NCI-H524 treated with DMSO at 0.1 percent for 48 hours (cell line): ENCODE measurements around the gene ESPL1.
"Not testable (repeated sequence)": the region's sequence is repeated elsewhere in the genome, so short reads cannot be mapped to it uniquely, and the experiment has no call there.

Source experiments
- DNase-seq: peaks from one replicate; lab custom pipeline; 2025; lab: John Stamatoyannopoulos, UW

ESPL1 gene

DNA sequence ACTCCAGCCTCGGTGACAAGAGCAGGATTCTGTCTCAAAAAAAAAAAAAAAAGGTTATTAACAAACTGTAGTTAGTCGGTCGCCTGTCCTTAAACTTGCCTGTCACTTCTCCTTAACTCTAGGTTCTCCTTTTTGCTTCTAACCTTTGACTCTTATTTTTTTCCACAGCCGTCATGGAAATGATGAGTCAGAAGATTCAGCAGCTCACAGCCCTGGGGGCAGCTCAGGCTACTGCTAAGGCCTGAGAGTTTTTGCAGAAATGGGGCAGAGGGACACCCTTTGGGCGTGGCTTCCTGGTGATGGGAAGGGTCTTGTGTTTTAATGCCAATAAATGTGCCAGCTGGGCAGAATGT lies 31.0 kb downstream of the ESPL1 start:
- no peak for DNase-seq

DNA sequence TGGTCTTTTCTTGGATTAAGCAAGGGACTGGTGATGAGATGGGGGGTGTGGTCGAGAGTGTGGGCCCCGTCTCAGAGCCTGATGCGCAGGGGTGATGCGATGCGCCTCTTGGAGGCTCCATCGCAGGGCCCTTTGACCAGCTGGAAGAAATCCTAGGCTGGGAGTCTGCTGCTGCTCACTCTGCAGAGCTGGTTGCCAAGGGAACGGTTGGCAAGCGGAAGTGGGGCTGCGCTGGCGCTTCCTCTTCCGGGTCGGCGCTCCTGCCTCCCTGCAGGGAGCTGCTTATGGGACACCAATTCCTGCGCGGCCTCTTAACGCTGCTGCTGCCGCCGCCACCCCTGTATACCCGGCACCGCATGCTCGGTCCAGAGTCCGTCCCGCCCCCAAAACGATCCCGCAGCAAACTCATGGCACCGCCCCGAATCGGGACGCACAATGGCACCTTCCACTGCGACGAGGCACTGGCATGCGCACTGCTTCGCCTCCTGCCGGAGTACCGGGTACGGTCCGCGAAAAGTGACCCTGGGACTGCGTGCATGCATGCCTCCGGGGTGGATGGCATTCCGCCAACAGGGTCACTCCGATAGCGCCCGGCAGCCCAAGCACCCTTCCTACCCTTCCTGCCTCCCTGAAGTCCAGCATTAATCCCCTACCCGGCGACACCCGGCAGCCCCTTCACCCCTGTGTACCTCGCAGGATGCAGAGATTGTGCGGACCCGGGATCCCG lies 31.5 kb downstream of the ESPL1 start, which contains the start of gene MYG1:
MYG1 (plus strand) TSS at position 242 of the 727 bp plus-strand sequence; CDS start at position 285, 43 bp downstream.
- DNase-seq: peak; percentile 29

DNA sequence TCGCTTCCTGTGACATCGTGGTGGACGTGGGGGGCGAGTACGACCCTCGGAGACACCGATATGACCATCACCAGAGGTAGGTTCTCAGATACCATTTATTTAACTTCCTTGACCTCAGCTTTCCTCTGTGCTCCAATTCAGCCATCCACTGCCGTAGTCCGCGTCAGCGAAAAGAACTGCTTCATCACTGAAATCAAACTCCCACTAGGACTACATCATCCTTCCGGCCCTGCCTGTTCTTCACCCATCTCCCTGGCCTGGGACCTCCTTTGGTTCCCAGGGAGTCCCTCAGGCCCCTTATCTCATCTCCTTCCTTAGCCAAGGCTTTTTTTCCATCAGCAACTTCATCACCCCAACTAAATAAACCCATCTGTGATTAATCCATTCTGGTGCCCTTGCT lies 32.1 kb downstream of the ESPL1 start:
- no peak for DNase-seq

DNA sequence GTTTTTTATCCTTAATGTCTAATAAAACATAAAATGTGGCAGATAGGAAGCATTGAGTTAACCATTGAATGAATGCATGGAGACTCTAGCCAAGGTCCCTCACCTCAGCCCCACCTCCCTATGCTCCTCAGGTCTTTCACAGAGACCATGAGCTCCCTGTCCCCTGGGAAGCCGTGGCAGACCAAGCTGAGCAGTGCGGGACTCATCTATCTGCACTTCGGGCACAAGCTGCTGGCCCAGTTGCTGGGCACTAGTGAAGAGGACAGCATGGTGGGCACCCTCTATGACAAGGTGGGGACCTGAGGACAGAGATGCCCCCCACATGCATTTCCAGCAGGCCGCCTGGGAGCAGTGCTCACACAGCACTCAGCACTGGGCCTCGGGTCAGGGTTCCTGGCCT lies 34.8 kb downstream of the ESPL1 start:
- DNase-seq: no peak

DNA sequence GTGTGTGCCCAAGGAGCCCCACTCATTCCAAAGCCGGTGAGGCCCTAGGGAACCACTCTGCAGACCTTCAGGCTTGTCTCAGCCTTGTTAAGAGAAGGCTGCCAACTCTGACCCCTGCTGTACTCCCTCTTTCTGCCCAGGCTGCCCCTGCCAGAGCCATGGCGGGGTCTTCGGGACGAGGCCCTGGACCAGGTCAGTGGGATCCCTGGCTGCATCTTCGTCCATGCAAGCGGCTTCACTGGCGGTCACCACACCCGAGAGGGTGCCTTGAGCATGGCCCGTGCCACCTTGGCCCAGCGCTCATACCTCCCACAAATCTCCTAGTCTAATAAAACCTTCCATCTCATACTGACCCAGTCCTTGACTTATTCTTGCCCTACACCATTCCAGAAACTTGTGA lies 38.7 kb downstream of the ESPL1 start:
- DNase-seq: no peak

- DNase-seq: no peak
Observed at GRCh38 chr12:53308276-53308675, 40.2 kb downstream of the ESPL1 start.

- DNase-seq: no peak
Observed at GRCh38 chr12:53313996-53314395, 45.9 kb downstream of the ESPL1 start.

DNA sequence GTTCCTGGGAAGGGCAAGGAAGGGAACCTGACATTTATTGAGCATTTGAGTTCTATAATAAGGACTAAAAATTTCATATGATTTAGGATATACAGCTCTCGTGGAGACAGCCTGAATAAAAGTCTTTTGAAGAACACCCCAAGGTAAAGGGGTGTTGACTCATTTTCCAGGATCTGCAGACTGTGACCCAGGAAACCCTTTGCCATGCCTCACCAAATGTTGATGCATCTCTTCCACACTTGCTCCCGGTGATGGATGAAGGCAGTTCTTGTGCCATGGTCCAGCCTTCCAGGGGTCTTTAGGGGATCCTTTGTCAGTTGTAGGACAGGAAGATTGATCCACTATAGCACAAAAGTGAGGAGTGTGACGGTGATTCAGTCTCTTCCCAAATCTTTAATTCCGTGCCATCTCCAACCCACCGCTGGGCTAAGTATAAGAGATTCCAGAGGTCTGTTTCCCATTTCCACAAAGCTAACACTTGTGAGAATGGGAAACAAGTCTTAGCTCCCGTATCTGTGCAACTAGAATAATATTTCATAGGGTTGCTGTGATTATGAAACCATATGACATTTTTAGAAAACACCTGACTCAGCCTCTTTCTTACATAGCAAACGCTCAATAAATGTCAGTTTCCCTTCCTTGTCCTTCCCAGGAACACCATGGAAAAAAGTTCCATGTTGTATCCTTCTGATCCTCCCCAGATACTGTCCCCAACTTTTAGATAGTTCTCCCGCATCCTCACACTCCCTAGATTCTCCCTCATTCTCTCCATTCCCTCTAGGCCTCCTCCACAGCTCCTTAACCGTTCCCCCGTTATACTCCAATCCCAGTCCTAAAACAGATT lies 52.5 kb downstream of the ESPL1 start:
- no peak for DNase-seq

DNA sequence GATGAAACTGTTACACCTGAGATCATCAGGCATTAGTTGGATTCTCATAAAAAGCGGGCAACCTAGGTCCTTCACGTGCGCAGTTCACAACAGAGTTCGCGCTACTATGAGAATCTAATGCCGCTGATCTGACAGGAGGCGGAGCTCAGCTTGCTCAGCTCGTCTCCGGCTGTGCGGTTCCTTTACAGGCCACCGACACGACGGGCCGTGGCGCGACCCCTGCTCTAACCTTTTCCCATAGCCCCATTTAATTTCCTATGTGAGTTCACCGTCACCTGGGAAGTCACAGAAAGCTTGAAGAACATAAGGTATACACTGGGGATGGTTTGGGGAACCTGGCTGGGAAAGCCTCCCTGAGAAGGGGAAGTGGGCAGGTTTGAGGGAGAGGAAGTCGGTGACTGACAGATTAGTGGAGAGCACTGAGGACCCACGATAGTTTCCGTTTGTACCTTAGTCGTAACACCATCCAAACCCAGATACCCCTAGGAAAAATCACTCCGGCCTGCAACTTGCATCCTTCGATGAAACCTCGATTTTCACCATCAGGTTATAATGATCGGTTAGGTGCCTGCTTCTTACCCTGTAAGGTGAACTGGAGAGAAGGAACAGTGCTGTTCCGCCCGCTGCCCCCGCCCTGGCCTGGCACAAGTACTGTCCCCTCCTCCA lies 56.1 kb downstream of the ESPL1 start:
- no peak for DNase-seq

DNA sequence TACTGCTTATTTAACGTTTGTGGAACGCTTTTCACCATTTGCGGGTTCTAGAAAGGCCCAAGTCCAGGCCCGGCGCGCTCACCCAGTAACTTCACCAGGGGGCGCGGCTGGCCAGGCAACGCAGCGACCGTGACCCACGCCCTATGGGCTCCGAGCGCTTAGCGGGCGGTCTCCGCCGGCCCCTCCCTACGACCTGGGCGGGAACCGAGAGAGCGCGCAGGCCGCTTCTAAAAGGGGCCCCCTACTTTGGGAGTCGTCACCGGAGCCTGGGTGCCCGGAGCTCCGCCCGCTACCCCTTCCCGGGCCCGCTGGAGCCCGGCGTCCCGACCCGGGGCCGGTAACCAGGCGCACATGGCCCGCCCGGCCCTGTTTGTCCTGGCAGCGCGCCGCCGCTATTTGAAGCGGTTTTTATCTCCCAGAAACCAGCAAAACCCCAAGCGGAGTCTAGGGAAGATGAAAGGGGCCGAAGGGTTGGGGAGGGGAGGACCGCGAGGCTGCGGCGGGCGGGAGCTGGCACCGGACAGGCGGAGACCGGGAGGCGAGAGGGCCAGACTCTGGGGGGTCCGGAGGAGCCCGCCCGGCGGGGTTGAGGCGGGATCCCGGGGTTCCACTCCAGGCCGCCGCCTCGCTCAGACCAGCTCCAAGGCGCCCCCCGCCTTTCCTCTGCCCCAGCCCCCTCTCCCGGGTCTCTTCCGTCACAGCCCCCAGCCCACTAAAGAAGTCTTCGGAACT lies 56.8 kb downstream of the ESPL1 start:
- DNase-seq: peak; percentile 47

GRCh38 chr12:53325511-53326061 lies 57.5 kb downstream of the ESPL1 start:
- no peak for DNase-seq

- DNase-seq: no peak
Observed at GRCh38 chr12:53326460-53327185, 58.5 kb downstream of the ESPL1 start.

DNA sequence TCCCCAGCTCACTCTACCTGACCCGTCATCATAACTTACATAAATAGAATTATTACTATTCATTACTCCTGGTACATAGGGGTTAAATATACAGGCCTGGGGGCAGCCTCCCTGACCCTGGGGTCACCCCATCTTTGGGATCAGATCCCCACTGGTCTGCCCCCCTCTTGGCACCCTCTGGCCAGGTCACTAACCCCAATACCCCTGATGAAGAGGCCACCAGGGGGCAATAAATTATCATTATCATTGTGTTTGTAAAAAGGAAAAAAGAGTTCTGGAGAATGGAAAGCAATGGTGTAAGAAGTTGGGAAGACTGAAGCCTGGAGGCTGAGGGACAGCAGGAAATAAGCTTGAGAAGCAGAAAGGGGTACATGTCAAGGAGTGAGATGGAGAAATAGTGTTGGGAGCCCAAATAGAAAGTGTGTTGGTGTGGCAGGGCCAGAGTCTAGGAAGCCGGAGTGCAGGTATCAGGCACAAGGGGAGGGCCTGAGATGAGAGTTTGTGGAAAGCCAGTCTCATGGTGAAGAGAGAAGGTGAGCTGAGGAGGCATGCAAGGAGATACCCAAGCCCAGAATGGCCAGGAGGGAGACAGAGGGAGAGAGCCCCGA lies 59.4 kb downstream of the ESPL1 start:
- no peak for DNase-seq

DNA sequence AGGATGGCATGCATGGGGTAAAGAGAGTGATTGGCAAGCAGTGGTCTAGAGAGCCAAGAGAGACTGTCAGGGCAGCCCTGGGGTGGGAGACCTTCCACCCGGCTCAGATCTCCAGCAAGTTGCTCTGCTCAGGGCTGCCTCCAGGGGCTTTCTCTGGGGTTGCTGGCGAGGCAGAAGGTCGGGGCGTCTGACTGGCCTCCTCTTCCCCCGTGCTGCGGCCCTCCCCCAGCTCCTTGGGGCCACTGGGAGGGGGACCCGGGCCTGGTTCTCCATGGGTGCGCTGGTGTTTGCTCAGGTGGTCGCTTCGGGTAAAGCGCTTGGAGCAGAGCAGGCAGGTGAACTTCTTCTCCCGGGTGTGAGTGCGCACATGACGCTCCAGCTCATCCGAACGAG lies 59.9 kb downstream of the ESPL1 start:
- DNase-seq: no peak

- DNase-seq: no peak
Observed at GRCh38 chr12:53330671-53331070, 62.6 kb downstream of the ESPL1 start.

DNA sequence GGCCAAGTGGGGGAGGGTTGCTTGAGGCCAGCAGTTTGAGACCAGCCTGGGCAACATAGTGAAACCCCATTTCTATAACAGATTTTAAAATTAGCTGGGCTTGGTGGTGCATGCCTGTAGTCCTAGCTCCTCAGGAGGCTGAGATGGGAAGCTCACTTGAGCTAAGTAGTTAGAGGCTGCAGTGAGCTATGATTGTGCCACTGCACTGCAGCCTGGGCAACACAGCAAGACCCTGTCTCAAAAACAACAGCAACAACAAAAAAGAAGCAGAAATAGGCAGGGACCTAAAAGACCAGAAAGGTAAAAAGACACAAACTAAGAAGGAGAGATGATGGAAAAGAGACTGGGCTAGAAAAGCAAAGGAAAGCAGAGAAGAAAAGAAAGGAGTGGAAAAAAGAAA lies 64.2 kb downstream of the ESPL1 start:
- DNase-seq: not testable (repeated sequence)

DNA sequence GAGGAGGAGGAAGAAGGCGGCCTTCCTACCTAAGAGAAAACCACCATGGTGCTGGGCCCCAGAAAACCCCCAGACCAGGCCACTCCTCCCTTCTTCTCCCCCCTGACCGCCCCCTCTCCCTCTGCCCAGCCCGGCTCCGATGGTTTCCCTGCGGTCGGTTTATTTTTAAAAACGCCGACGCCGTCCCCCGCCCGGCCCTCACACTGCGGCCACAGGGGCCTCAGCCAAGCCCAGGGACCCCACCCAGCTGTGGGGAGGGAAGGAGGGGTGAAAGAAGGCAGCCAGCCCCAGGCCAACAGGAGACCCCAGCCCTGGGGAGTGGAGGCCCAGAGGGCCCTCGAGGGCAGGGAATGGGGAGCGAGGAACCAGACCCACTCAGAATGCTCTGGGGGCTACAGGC lies 64.6 kb downstream of the ESPL1 start:
- no peak for DNase-seq

DNA sequence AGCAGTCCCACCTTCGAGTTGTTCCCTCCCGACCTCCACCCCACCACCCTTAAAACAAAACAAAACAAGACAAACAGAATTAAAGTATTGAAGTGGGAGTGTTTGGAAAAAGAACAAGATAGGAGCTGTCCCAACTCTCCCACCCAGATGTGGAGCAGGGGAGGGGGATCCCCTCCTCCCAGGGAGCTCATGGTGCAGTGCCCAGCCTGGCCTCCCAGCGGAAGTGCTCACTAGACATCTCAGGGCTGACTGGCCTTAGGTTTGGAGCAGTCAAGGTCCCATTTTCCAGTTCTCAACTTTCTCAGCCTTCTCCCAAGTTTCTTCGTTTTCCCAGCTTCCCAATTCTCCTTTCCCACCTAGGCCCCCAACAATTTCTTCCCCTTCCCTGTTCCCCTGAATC lies 65.2 kb downstream of the ESPL1 start:
- DNase-seq: no peak

GRCh38 chr12:53333845-53334244 lies 65.7 kb downstream of the ESPL1 start:
- no peak for DNase-seq

GRCh38 chr12:53334822-53335221 lies 66.7 kb downstream of the ESPL1 start:
- DNase-seq: no peak

DNA sequence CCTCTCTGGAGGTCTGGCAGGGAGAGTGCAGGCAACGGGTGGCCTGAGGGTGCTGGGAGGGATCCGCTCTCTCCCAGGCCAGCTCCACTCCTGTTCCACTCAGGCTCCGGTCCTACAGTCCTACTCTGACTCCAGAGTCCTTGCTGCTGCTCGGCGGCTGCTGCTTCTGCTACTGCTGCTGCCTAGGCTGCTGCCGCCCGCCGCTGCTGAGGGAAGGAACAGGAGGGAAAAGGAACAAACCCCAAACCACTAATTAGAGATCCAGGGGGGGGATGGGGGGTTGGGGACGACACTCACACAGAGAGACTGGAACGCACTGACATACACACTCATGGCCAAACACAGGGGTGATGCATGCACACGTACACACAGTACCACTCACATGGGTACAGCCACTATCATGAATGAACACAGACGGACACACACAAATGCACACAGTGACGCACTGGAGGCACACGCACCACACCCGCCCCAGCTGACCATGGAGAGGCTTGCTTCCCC lies 68.1 kb downstream of the ESPL1 start, which contains the start of gene SP7:
SP7 (minus strand) TSS at position 174 of the 501 bp plus-strand sequence. CDS start 708 bp downstream, outside the sequence.
- DNase-seq: no peak
